ENCODE data around the gene SLC35F2.
"Not testable (repeated sequence)": the region's sequence is repeated elsewhere in the genome, so short reads cannot be mapped to it uniquely, and the experiment has no call there.

The SLC35F2 gene, protein sequence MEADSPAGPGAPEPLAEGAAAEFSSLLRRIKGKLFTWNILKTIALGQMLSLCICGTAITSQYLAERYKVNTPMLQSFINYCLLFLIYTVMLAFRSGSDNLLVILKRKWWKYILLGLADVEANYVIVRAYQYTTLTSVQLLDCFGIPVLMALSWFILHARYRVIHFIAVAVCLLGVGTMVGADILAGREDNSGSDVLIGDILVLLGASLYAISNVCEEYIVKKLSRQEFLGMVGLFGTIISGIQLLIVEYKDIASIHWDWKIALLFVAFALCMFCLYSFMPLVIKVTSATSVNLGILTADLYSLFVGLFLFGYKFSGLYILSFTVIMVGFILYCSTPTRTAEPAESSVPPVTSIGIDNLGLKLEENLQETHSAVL

GRCh38 chr11:107858217-107859070 lies at the start of gene SLC35F2:
Gene SLC35F2 (minus strand): TSS chr11:107858787. CDS start chr11:107858767, 20 bp downstream.
- DNase-seq (ENCODE audit: low read depth in 2 of 2) = peak; percentile 63 to 69

GRCh38 chr11:107908211-107908610 lies 49.6 kb upstream of the SLC35F2 start:
- DNase-seq (ENCODE audit: low read depth in 2 of 2) = no peak

DNA sequence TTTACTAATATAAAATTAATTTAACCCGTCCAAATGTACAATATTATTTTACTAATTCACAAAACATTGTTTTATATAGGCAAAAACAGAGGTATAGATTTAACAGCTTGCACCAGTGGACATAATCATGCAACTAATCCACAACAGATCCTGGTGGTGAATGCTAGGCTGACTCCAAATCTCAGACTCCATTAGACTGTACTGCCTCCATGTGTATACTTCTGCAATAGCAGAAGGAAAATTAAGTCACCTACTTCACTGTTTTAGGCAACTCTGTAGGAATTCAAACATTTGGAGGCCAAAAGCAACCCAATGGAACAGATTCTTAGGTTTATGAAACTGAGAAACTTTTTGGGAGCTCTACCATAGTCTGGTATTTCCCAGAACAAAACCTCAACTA lies 39.7 kb upstream of the SLC35F2 start:
- DNase-seq (ENCODE audit: low read depth in 2 of 2) = no peak

- DNase-seq (ENCODE audit: low read depth in 2 of 2) = no peak
Observed at GRCh38 chr11:107882095-107882820, 23.7 kb upstream of the SLC35F2 start.

GRCh38 chr11:107881471-107881870 lies 22.9 kb upstream of the SLC35F2 start:
- DNase-seq (ENCODE audit: low read depth in 2 of 2) = not testable (repeated sequence)

DNA sequence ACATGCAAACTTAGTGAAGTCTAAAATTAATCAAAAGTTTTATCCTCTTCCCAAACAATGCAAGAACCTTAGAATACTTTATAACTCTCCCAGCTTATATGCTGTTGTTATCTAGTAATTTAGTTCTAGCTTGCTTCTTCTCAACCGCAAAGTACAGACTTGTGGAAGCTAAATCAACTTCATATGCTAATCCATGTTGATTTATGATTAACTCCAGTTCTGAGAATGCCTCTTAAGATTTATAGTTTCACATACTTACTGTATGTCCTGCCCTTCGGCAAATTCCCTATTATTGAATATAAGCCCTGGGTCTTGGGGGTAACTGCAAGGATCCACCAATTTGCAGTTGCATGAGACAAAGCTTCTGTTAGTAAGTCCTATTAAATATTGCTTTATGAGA lies 17.6 kb upstream of the SLC35F2 start:
- no peak for DNase-seq (ENCODE audit: low read depth in 2 of 2)

GRCh38 chr11:107864591-107864990 lies 6.0 kb upstream of the SLC35F2 start:
- no peak for DNase-seq (ENCODE audit: low read depth in 2 of 2)

DNA sequence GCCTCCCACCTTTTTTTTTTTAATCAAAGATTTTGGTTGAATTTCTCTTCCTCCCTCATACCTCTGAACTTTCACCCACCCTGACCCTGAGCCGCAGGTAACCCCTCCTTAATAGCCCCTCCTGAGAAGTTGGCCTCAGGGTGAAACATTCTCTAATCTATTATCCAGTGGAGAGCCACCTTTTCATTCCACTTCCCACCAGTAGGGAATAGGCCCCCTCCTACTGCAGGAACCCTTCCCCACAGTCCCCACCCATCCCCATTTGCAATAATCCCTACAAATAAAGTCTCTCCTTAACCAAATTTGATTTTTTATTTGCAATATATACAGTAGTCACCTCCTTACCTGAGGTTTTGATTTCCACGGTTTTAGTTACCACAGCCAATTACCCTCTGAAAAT lies 2.1 kb upstream of the SLC35F2 start:
- no peak for DNase-seq (ENCODE audit: low read depth in 2 of 2)

GRCh38 chr11:107860240-107860620 lies 1.6 kb upstream of the SLC35F2 start:
- DNase-seq (ENCODE audit: low read depth in 2 of 2) = not testable (repeated sequence)

DNA sequence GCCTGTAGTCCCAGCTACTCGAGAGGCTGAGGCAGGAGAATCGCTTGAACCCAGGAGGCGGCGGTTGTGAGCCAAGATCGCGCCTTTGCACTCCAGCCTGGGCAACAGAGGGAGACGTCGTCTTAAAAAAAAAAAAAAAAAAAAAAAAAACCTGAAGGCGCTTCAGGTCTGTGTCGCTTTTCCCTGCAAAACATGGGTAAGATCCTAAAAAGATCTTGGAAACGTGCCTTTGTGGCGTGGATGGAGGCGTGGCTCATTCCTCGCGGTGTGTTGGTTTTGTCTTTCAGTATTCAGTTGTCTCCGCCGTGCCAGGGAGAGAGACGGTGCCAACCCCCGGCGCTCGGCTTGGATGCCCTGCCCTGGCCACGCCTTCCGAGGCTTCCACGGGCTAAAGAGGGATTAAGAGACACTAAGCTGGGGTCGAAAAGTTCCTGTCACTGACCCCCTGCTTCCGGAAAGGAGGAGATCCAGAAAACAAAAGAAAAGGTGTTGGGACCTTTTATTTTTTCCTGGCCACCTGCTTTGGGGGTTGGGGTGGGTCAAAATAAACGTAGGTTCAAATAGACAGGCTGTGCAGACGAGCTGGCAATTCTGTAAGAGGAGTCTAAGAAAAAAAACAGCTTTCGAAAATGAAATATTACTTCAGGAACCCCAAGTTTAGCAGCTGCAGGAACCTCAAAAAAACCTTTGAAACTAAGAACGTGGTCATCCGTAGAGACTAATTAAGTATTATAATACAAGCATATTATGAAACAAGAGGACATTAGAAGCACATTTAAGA lies 1.1 kb upstream of the SLC35F2 start:
- DNase-seq (ENCODE audit: low read depth in 2 of 2) = peak in 1 of 2 donors; percentile 8

- no peak for DNase-seq (ENCODE audit: low read depth in 2 of 2)
Observed at GRCh38 chr11:107857550-107858216, 904 bp downstream of the SLC35F2 start.

- no peak for DNase-seq (ENCODE audit: low read depth in 2 of 2)
Observed at GRCh38 chr11:107856981-107857517, 1.5 kb downstream of the SLC35F2 start.

DNA sequence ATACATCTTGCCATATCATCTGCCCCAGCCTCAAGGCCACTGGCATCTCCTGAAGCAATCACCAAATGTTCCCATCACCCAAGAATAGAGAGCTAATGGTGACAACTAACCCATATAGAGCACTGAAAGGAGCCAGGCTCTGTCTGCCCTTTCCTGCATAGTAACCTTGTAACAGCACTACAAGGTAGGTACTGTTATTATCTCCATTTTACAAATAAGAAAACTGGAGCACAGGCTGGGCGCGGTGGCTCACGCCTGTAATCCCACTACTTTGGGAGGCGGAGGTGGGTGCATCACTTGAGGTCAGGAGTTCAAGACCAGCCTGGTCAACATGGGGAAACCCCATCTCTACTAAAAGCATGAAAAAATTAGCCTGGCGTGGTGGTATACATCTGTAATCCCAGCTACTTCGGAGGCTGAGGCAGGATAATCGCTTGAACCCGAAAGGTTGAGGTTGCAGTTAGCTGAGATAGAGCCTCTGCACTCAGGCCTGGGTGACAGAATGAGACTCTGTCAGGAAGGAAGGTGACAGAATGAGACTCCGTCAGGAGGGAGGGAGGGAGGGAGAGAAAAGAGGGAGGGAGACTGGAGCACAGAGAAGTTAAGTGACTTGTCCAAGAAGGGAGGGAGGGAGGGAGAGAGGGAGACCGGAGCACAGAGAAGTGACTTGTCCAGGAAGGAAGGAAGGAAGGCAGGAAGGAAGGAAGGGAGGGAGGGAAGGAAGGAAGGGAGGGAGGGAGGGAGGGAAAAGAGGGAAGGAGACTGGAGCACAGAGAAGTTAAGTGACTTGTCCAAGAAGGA lies 2.2 kb downstream of the SLC35F2 start:
- no peak for DNase-seq (ENCODE audit: low read depth in 2 of 2)

DNA sequence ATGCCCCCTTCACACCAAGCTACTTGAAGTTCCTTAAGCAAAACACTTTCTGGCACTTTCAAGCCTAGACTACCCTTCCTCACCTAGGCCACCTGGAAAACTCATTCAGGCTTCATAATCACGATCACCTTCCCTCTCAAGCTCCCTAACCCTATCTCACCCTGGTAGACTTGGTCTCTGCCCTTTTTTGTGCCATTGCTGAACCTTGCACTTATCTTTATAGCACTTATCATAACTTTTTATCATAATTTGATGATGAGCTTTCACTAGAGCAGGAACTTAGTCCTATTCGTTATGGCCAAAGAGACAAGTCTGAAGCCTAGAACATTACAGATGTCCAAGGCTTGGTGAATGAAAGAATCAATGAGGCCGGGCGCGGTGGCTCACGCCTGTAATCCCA lies 5.5 kb downstream of the SLC35F2 start:
- no peak for DNase-seq (ENCODE audit: low read depth in 2 of 2)

- DNase-seq (ENCODE audit: low read depth in 2 of 2) = no peak
Observed at GRCh38 chr11:107851704-107852310, 6.8 kb downstream of the SLC35F2 start.

DNA sequence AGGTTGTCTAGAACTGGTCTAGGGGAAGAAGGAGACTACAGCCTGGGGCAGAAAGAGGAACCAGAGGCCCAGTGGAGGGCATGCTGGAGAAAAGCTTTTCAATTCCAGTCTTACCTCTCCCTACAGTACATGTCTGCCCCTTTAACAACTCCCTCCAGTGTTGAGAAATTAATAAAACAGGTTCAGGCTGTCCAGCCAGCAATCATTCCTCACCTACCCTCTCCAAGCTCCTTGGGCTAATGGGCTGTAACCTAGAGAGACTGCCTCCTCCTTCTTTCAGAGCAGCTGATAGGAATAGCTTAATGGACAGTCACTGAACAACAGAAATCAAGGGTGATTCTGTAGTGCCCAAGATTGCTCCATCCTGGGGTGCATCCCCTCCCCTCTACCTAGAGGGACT lies 8.8 kb downstream of the SLC35F2 start:
- no peak for DNase-seq (ENCODE audit: low read depth in 2 of 2)

GRCh38 chr11:107848345-107848744 lies 10.2 kb downstream of the SLC35F2 start:
- DNase-seq (ENCODE audit: low read depth in 2 of 2) = no peak

DNA sequence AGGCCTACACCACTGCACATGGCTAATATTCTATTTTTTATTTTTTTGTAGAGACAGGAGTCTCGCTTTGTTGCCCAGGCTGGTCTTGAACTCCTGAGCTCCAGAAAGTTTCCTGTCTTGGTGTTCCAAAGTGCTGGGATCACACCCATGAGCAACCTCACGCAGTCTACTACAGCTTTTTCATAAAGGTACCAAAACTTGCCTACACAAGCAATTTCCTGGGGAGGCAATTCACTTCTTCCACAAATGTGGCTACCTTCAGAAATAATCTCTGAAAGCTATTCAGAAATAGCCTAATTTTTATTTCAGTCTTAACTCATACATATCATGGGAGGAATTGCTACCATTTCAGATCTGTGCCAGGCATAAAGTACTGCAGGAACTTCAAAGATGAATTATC lies 11.4 kb downstream of the SLC35F2 start:
- DNase-seq (ENCODE audit: low read depth in 2 of 2) = no peak

- DNase-seq (ENCODE audit: low read depth in 2 of 2) = no peak
Observed at GRCh38 chr11:107844041-107844440, 14.5 kb downstream of the SLC35F2 start.

Measured in stimulated activated CD4-positive, alpha-beta T cell treated with anti-CD3 and anti-CD28 coated beads, Interleukin-4, amount 100 ng/mL, for 48 hours (primary cell).